Natural killer cell (primary cell): ENCODE results near the gene RHEBL1. TPM values are rescaled to one million over a fixed set of nuclear protein-coding genes. Genes with fewer than 3 reads are reported as not detected.

Source experiments
- ATAC-seq, 3 donors: fragments of 150-1000 bp in 2 of 3; fragments of 200-7000 bp in 1 of 3; cut with Tn5 transposase; 1 replicate in 1 of 3; 2 replicates in 2 of 3; pipeline ENCODE4 v1.10.0; 2021; ENCODE audit warnings: mild to moderate bottlenecking in 2 of 3, moderate library complexity in 2 of 3
- DNase-seq, 2 donors: peaks; one replicate each; pipeline versions ENCODE4 v3.0.0 to v3.0.0-alpha.2; 2013 to 2021; ENCODE audit warnings: mixed read lengths in 1 of 2
- H3K27ac ChIP-seq: one replicate; pipeline ENCODE4 v1.5.1; 2013; ENCODE audit warnings: mild to moderate bottlenecking, low read length
- H3K27me3 ChIP-seq: one replicate; pipeline ENCODE4 v1.6.1; 2013; ENCODE audit warnings: low read length; ENCODE audit not compliant: control insufficient read depth, insufficient read depth
- H3K36me3 ChIP-seq: one replicate; pipeline ENCODE4 v1.6.1; 2013; ENCODE audit warnings: low read length; ENCODE audit not compliant: control insufficient read depth, insufficient read depth
- H3K4me1 ChIP-seq: one replicate; pipeline ENCODE4 v1.6.1; 2013; ENCODE audit warnings: low read length; ENCODE audit not compliant: control insufficient read depth, insufficient read depth
- H3K4me3 ChIP-seq: one replicate; pipeline ENCODE4 v1.5.1; 2013; ENCODE audit warnings: low read length
- H3K9me3 ChIP-seq: one replicate; pipeline ENCODE4 v1.6.1; 2013; ENCODE audit warnings: low read length; ENCODE audit not compliant: control insufficient read depth, insufficient read depth
- H3K27ac Mint-ChIP-seq, 2 donors: one replicate each; pipeline ENCODE4 v1.8.0; 2022; ENCODE audit warnings: mild to moderate bottlenecking in 2 of 2, mixed read lengths in 2 of 2, moderate library complexity in 1 of 2
- H3K27me3 Mint-ChIP-seq, 2 donors: one replicate each; pipeline ENCODE4 v1.8.0; 2022; ENCODE audit warnings: low read depth in 2 of 2, mixed read lengths in 2 of 2
- H3K36me3 Mint-ChIP-seq: one replicate; pipeline ENCODE4 v1.8.0; 2022; ENCODE audit warnings: mixed read lengths
- H3K4me1 Mint-ChIP-seq, 2 donors: one replicate each; pipeline ENCODE4 v1.8.0; 2022; ENCODE audit warnings: mixed read lengths in 2 of 2
- H3K4me3 Mint-ChIP-seq: one replicate; pipeline ENCODE4 v1.8.0; 2022; ENCODE audit warnings: mild to moderate bottlenecking, moderate library complexity, mixed read lengths
- H3K9me3 Mint-ChIP-seq, 2 donors: one replicate each; pipeline ENCODE4 v1.8.0; 2022; ENCODE audit warnings: mixed read lengths in 2 of 2
- WGBS: methylation state at CpG from one replicate; pipeline ENCODE4 v1.1.7; 2013; ENCODE audit warnings: missing lambda C conversion rate; ENCODE audit not compliant: insufficient coverage; 5-methylcytosine and 5-hydroxymethylcytosine counted together
- intact Hi-C: fragments of 100-400 bp; cut with micrococcal nuclease; formaldehyde crosslinking; loops from one replicate; pipeline ENCODE4 v1.14.2; 2022
- total RNA-seq, 4 donors: library from RNA; stranded (reverse); fragments of 120-200 nt in 1 of 4; gene quantifications; one replicate each; pipeline versions ENCODE4 v1.2.3 to v1.2.4, GENCODE V29; 2013 to 2022
- TF ChIP-seq, protein P1 (sequence below): fragments of 200-600 bp; IDR thresholded peaks from one replicate; pipeline ENCODE4 v1.8.0; 2022; ENCODE audit warnings: antibody characterized with exemption

The RHEBL1 gene
- total RNA-seq, 3 donors from 2014 or later (not counting 1 experiment from before 2014, with no cell fraction given) = 6.3 to 11.6 (median 11.1) TPM

DNA sequence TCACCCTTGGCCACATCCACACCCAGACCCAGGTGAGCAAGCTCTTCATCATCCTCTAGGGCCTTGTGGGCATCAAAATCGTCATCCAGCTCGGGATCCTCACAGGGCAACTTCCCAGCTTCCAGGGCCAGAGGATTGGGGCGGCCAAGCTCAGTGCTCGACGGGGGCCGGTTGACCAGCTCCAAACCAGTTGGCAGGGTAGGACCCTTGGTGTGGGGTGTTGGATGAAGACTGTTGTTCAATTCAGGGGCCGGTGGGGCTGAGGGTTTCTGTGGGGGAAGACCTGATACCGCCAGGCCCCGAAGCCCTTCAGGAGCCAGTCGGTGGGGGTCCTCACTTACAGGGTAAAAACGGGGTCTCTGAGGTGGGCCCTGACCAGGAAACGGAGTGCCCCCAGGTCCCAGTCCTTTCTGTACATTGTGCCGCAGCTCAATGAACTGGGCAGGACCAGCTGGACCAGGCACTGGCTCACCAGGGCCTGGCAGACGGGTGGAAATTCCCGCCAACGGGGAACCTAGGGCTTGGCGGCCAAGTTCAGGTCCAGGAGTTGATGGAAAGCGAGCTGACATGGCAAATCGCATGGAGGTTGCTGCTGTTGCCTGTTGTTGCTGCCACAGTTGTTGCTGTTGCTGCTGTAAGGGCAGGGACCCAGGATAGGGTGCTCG lies 31.4 kb downstream of the RHEBL1 start:
- Mint-ChIP-seq H3K27ac (no peak overlapping the region), H3K27me3 (no peaks in the 10 kb centered on the region), H3K9me3 (no peaks in the 10 kb centered on the region), H3K36me3 (peaks cover 7% of the 10 kb centered on the region), H3K4me1 (peaks cover 0 to 2% of the 10 kb centered on the region in 2 donors), H3K4me3 (no peak overlapping the region)
- 98% methylated on average over 20 of the region's 20 CpGs for WGBS
- H3K27ac ChIP-seq = no peak overlapping the region
- H3K27me3 ChIP-seq = no peaks in the 10 kb centered on the region
- H3K4me1 ChIP-seq = no peaks in the 10 kb centered on the region
- peaks cover 85% of the 10 kb centered on the region for H3K36me3 ChIP-seq
- DNase-seq (no peak), ATAC-seq (no peak)
- TF ChIP-seq, protein P1, sequence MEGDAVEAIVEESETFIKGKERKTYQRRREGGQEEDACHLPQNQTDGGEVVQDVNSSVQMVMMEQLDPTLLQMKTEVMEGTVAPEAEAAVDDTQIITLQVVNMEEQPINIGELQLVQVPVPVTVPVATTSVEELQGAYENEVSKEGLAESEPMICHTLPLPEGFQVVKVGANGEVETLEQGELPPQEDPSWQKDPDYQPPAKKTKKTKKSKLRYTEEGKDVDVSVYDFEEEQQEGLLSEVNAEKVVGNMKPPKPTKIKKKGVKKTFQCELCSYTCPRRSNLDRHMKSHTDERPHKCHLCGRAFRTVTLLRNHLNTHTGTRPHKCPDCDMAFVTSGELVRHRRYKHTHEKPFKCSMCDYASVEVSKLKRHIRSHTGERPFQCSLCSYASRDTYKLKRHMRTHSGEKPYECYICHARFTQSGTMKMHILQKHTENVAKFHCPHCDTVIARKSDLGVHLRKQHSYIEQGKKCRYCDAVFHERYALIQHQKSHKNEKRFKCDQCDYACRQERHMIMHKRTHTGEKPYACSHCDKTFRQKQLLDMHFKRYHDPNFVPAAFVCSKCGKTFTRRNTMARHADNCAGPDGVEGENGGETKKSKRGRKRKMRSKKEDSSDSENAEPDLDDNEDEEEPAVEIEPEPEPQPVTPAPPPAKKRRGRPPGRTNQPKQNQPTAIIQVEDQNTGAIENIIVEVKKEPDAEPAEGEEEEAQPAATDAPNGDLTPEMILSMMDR = no peak
- no peak overlapping the region for H3K4me3 ChIP-seq
- H3K9me3 ChIP-seq = no peaks in the 10 kb centered on the region
- intact Hi-C loops = no loop called here

DNA sequence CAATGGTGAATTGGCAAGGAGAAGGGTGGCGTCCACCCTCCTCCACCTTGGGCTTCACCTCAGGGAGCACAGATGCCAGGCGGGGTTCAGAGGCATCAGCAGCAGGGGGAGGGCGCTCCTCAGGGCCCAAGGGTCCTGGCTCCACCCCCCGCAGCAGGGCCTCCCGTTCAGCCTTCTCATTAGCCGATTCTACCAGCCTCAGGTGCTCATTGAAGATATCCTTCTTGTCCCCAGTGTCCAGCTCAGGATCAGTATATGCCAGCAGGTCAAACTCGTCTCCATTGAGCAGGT lies 31.9 kb downstream of the RHEBL1 start:
- Mint-ChIP-seq H3K9me3 (no peaks in the 10 kb centered on the region), H3K4me1 (no peaks in the 10 kb centered on the region), H3K27ac (no peak overlapping the region), H3K4me3 (no peak overlapping the region), H3K36me3 (peaks cover 2% of the 10 kb centered on the region), H3K27me3 (no peaks in the 10 kb centered on the region)
- Histone ChIP-seq H3K36me3 (peaks cover 84% of the 10 kb centered on the region), H3K4me1 (no peaks in the 10 kb centered on the region), H3K27me3 (no peaks in the 10 kb centered on the region), H3K27ac (no peak overlapping the region), H3K4me3 (no peak overlapping the region), H3K9me3 (no peaks in the 10 kb centered on the region)
- WGBS = 95% methylated on average over 7 of the region's 7 CpGs
- TF ChIP-seq, protein P1 = no peak
- intact Hi-C loops = no loop called here
- DNase-seq (no peak), ATAC-seq (no peak)

DNA sequence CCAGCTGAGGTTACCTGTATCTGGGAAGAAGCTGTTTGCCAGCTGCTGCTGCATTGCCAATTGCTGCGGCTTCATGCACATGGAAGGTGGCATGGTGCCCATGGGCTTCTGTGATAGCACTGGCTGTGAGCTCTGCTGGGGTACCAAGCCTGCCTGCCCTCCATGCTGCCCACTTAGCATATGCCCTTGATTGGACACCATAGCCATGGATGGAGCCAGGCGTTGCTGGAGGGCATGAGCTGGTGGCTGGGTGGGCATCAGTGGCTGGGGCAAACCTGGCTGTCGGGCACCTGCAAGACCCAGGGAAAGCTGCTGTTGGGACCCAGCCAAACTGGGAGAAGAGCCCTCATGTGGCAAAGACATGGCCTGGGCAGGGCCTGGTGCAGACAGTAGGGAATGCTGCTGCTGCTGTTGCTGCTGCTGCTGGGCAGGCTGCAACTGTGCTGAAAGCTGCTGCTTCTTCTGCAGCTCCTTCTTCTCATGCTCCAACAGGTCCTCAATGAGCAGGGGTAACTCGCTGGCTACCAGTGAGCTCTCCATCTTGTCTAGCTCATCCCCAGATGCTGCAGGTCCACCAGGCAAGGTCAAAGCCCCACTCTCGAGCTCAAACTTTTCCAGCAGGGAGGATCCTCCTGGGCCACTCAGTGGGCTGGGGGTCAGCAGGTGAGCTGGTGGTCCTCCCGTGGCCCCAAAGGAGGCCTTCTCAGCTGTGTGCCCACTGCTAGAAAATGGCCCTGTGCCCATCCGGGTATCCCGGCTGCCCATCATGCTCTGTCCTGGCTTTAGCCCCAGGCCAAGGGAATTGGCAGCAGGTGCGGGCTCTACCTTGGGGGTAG lies 32.5 kb downstream of the RHEBL1 start:
- H3K36me3 ChIP-seq = peaks cover 84% of the 10 kb centered on the region
- no peaks in the 10 kb centered on the region for H3K27me3 ChIP-seq
- H3K9me3 ChIP-seq = no peaks in the 10 kb centered on the region
- DNase-seq (no peak), ATAC-seq (no peak)
- intact Hi-C loops = no loop called here
- 97% methylated on average over 9 of the region's 9 CpGs for WGBS
- no peak overlapping the region for H3K4me3 ChIP-seq
- Mint-ChIP-seq H3K27ac (no peak overlapping the region), H3K27me3 (no peaks in the 10 kb centered on the region), H3K9me3 (no peaks in the 10 kb centered on the region), H3K36me3 (no peaks in the 10 kb centered on the region), H3K4me1 (no peaks in the 10 kb centered on the region), H3K4me3 (no peak overlapping the region)
- no peaks in the 10 kb centered on the region for H3K4me1 ChIP-seq
- TF ChIP-seq, protein P1 = no peak
- no peak overlapping the region for H3K27ac ChIP-seq
